ENCODE results near the gene GPR180.
A peak's percentile ranks its signal among the peaks of the same experiment; 100 is the strongest.

GPR180 gene

DNA sequence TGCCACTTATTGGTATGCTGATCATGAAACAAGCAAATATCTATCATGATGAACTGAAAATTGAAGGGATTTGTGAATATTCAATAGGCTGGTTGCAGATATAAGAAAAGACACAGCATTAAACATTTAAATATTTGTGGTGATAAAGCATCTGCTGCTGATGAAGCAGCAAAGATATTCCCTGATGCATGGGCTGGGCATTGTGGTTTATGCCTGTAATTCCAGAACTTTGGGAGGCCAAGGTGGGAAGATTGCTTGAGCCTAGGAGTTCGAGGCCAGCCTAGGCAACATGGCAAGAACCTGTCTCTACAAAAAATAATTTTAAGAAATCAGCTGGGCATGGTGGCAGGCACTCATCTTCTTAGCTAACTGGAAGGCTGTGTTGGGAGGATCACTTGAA lies 54.5 kb downstream of the GPR180 start:
- DNase-seq (ENCODE audit: low read depth): no peak

DNA sequence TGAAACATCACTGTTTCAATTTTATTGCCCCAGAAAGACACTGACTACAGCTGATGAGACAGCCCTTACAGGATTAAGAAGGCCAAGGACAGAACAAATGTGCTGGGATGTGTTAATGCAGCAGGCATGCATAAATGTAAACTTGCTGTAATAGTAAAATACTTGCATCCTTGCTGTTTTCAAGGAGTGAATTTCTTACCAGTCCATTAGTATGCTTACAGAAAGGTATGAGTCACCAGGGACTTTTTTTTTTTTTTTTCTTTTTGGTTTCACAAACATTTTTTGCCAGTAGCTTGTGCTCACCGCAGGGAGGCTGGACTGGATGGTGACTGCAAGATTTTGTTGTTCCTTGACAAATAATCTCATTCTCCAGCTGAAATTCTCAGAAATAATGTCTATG lies 55.1 kb downstream of the GPR180 start:
- no peak for DNase-seq (ENCODE audit: low read depth)

DNA sequence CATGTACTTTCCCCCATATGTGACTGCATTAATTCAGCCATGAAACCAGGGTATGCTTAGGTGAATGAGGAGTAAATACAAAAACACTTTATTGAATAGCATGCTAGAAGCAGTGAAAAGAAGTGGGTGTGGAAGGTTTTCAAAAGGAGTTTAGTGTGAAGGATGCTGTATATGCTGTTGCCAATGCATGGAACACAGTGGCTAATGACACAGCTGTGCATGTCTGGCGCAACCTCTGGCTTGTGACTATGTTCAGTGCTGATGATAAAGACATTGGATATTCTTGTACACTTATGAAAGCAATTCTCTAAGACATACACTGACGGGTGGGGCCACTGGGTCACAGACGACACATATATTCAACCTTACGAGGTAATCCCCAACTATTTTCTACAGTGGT lies 55.5 kb downstream of the GPR180 start:
- no peak for DNase-seq (ENCODE audit: low read depth)

DNA sequence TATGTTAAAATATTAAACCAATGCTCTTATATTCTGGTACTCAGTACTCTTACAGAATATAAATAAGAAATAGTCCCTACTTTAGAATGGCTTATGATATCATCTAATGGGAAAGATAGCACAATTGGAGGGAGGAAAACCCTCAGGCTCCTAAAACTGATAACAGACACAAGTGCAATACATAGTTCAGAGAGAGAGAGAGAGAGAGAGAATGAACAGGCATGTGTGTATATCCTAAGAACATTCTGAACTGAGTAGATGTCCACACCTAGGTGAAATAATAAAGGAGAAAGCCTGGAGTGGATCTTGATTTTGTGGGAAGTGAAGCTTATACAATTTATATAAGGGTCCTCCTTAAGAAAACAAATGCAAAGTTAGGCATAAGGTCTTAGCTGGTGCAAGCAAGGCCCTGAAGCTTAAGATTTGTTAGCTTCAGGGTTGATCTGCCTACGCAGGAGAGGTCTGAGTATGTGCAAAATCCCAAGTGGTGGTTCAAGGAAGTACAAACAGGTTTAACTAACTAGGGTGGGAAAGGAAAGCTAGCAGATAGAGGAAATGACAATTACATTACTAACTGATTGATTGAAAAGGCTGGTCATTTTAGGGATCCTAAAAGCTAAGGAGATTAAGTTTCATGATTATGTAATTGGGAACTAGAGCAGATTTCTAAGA lies 57.4 kb downstream of the GPR180 start:
- no peak for DNase-seq (ENCODE audit: low read depth)

DNA sequence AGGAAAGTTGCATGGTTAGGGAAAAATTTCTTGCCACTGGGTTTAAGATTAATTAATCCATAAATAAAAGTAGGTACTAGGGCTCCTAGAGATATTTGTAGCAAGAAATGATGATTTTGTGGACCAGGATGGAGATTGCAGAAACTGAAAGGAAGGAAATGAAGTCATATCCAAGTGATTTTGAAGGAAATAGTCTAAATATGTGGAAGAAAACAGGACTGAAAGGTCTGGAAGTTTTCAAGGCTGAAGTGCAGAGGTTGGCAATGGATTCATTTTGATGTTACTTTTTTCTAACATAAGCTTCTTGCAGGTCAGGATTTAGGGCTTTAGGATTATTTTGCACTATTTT lies 57.9 kb downstream of the GPR180 start:
- DNase-seq (ENCODE audit: low read depth): no peak

DNA sequence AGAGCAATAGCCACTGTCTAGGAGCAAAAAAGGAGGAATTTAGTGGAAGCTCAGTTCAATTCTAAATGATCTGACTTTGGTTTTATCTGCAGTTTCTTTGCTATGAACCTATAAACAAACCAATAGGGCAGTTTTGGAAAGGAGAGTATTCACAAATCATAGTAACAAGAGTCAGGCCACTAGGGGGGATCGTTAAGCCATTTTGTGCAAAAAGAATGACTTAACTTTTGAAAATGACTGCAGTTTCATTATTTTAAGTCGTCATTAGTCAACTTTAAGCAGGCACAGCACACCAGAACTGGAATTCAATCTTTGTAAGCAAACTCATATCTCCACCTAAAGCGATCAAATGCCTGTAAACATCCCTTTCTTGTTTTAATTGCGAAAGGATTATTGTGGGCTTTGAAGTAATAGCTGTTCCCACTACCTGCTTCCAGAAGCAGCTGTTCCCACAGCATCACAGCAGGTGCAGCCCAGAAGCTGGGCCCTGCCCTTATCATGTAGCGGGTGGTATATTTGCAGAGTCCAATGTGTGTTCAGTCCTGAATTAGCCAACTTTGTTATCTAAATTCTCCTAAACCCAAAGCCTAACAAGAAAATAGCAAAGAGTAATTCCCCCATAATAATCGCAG lies 59.2 kb downstream of the GPR180 start:
- DNase-seq (ENCODE audit: low read depth): no peak

DNA sequence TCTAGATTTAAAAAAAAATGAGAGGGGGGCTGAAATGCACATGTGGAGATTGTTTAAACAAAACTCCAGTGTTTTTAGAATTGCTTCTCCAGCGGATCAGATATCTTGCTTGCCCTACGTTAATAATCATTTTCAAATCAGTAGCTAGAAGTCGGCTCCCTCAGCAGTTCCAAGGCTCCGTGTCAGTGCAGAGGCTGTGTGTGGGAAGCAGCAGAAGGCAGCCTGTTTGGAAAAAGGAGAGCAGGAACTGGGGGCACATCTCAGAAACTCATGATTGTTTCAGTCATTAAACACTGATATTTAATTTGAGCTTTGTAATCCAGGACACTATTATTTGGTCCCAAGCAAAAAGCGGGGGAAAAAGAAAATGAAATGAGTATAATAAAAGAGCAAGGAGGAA lies 59.7 kb downstream of the GPR180 start:
- no peak for DNase-seq (ENCODE audit: low read depth)

DNA sequence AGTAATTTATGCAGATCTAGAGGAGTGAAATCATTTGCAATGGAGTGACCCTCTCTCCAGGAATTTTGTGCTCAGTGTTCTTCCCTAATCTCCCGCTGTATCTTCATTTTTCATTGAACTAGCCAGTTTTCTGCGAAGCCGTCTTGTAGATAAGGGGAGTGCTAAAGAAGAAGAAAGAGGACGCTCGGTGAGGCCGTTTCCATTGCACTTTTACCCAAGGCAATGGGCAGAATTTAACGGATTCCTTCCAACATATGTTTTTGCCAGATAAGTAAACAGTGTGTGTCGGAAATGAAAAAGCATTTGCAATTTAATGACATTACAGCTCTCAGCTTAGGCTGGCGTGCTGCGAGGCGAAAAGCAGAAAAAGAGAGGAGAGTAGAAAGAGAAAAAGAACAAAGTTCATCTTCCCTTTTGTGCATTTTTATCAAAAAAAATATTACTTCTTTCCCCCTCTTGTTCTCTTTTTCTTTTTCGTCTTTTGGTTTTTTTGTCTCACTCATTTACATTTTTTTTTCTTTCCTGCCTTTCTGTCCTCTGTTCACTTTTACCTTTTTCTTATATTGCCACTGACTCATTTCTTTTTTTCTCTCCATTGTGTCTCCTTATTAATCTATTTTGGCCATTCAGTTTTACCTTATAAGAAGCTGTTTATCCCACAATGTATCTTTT lies 60.8 kb downstream of the GPR180 start:
- no peak for DNase-seq (ENCODE audit: low read depth)

DNA sequence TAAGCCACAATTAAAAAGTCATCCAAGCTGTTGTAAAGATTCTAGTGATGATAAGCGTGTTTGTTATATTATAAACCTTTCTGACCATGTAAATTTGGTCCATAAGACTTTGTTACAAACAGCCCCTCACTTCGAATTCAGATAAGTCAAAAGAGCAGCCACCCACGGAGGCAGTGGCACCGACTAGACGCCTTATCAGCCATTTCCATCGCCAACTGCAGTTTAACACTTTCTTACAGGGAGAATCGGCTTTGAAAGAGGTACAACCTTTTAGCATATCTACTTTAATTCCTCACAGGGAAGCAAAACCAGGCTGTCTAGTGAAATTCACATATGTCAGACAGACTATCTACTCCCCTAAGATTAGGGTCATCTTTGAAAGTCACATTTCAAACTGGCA lies 63.2 kb downstream of the GPR180 start:
- no peak for DNase-seq (ENCODE audit: low read depth)

DNA sequence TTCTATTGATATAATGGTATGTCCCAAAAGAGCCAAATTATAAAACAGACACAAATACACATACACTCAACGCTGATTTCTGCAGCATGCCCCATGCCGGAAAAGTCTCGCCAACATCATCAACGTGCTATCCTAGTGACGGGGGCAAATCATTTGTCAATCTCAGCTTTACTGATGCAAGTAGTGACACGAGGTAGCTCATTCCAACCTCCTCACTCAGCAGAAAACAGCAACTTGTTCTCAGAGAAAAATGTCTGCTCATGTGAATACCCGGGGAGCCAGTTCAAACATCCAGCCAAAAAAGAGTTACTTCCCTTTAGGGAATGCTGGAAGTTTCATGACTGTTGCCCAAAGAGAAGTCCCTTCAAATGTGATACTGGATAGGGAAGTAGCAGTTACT lies 64.4 kb downstream of the GPR180 start:
- DNase-seq (ENCODE audit: low read depth): no peak

DNA sequence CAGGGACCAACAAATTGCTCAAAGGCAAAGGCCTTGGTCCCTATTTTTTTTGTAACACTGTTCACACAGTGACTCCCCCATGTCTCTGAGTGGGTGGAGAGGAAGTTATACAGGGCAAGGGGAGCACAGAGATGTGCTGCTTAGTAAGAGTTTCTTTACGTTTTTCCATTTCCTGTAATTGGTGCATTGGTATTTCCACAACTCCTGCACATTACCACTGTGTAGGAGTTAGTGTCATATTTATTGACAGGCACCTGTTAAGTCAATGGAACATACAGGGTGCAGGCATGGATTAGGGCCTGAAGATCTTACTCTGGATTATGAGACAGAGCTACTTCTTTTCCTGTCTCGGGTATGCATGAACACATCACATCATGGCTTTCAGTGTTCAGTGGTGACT lies 65.5 kb downstream of the GPR180 start:
- DNase-seq (ENCODE audit: low read depth): peak; percentile 25

DNA sequence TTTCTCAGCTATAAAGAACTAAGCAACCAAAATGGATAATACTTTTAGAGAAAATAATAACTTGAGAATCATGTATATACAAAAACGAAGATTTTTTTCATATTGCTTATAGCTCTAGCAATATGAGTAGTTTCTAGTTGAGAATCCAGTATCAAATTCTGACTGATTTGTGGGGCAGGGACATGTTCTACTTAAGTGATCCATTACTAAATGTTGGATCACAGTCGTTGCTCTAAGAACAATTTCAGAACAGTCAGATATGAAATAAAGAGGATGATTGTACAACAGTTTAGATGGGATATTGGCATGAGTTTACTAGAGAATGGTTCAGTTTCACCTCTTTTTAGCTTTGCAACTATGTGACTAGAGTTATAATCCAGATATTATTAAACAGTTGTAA lies 70.7 kb downstream of the GPR180 start:
- no peak for DNase-seq (ENCODE audit: low read depth)

DNA sequence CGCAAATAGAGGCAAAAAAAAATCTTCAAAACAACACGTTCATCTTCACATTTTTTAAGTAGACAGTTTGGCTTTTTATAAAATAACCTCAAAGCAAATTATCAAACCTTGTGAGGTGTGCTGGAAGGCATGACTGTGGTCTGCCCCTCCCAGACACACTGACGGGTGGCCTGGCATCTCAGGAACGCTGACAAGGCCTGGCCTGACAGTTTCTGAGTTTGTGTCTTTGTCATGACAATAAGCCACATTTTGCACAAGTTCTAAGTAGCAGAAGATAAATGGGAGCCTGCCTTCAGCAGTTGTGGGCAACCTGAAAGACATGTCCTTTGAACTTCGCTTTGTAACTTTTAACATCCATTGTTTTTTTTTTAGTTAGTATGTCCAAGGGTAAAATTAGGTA lies 72.2 kb downstream of the GPR180 start:
- DNase-seq (ENCODE audit: low read depth): no peak

DNA sequence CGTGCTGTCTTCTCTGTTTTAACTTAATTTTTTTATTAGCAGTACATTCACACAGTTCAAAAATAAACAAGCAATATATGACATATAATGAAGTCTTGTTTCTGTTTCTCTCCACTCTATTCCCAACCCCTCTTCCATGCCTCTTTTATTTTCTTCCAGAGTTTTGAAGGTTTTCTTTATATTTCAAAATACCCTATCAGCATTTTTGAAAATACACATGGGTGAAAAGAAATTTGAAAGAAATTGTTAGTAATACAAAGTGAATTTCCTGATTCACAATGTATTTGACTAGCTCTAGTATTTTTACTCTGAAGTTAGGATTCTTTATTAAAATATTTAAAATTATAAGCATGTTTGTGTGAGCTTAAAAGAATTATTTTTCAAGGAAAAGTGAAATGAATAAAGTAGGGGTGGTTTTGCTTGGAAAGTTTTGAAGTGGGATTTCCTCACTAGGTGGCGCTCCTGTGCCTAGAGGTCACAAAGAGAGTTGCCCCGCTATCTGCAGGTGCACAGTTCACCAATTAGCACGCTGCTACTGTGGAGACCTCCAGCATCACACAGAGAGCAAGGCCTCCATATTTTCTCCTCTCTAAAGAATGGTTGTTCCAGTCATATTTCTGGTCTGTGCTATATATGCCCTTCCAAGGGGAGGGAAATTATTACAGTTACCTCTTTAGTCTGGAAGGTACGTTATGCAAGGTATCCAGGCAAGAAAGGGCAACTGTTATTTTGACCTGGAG lies 73.1 kb downstream of the GPR180 start:
- peak; percentile 35 for DNase-seq (ENCODE audit: low read depth)

DNA sequence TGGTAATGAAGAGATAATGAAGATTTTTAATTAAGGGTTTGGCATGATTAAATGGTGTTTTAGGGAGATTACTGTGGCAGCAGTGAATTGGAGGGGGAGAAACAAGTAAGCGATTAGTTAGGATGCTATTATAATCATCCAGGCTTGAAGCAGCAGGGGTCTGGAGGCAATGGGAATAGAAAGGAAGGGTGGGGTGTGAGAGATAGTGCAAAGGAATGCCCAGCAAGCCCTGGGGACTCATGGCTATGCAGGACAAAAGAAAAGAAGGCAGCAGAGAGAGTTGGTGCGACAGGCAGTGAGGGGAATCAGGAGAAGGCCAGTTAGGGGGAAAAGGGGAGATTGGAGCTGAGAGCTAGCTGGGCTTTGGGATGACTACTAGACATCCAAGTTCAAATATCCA lies 76.1 kb downstream of the GPR180 start:
- DNase-seq (ENCODE audit: low read depth): no peak

DNA sequence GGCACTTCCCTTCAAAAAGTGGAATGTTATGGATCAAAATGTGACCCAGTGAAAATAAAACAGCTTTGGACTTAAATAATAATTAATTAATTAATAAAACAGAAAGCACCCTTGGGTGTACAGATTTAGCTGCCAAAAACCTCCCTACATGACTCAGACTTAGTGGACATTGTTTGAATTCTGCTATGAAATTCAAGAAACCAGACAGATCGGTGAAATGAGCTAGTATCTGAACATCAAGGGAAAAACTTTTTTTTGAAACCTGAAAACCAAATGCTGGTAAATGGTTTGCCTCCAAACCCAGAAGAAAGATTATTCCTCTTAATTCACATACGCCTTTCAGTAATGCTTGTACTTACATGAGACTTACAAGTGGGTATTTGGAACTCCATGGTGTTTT lies 77.2 kb downstream of the GPR180 start:
- DNase-seq (ENCODE audit: low read depth): no peak

DNA sequence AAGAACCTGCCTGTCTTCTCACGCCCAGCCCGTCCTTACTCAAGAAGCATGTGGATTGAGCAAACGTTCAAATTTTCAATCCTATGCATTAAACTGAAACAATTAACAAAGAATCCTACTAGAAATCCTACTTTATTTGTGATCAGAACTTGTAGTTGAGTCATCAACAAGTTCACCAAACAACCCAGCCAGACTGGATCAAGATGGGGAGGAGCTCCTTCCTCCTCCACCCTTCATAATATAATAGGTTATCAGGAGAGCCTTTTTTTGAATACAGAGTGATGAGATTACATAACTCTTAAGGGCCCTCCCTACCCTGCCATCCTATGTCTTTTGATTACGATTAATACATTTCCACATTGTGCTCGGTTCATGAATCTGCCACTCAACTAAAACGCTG lies 78.0 kb downstream of the GPR180 start:
- no peak for DNase-seq (ENCODE audit: low read depth)

DNA sequence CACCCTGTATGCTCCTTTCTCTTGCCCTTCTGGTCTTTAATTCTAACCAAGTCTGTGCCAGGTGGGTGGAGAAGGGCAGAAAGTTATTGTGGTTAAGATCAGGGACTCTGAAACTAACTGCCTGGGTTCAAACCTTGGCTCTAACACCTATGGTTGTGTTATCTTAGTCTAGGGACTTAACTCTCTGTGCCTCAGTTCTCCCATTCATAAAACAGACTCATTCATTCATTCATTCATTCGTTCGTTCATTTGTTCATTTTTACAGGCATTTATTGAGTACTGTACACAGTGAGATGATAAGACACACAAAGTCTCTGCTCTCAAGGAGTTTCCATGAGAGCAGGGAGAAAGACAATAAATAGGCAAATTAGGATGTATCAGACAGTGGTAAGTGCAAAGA lies 80.6 kb downstream of the GPR180 start:
- no peak for DNase-seq (ENCODE audit: low read depth)

DNA sequence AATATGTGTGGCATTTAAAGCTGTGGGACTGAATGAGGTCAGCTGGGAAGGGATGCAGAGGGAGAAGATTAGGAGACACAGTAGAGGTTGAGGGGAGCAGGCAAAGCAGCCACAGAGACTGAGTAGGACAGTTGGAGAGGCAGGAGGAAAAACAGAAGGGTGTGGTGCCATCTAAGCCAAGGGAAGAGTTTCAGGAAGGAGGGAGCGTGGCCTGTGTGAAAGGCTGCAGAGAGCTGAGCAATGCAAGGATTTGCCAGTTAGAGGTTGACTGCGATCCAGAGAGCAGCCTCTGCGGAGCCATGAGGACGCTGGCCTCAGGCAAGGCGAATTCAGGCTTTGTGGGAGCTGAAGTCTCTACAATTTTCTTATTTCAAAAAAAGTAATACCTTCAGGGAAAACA lies 81.8 kb downstream of the GPR180 start:
- no peak for DNase-seq (ENCODE audit: low read depth)
